Mesenteric fat pad (tissue), 1 donor: ENCODE data around the gene RELA. TPM values are rescaled to one million over a fixed set of nuclear protein-coding genes. Genes with fewer than 3 reads are reported as not detected.

ENCODE experiments used
- DNase-seq: peaks from one replicate; pipeline ENCODE4 v3.0.0-alpha.2; 2020; ENCODE audit warnings: low spot score
- microRNA-seq: library from miRNA; unstranded; fragments of <30 nt; microRNA quantifications from one replicate; pipeline ENCODE4 v1.2.0, GENCODE V29; 2020; ENCODE audit warnings: borderline number of aligned reads
- total RNA-seq: library from RNA; stranded (reverse); fragmentation: NEBNext Ultra II Directional; extraction: Animal tissue kit (Norgen Biotek cat#: 25700); gene quantifications from one replicate; pipeline ENCODE4 v1.2.1, GENCODE V29; 2021
- donor health status: DM: yes; HTN: yes; CAD: no.

Gene RELA
- total RNA-seq, 1 donor from 2014 or later, result 80.0 TPM

GRCh38 chr11:65615229-65615949 is 47.3 kb downstream of the RELA start, which contains the start of gene PCNX3:
Gene PCNX3 (plus strand): TSS chr11:65615776. CDS start chr11:65616312, 536 bp downstream.
- peak; percentile 100 for DNase-seq

GRCh38 chr11:65613091-65613928 is 49.4 kb downstream of the RELA start:
- no peak for DNase-seq

GRCh38 chr11:65612691-65613090 is 50.0 kb downstream of the RELA start:
- DNase-seq, result no peak

GRCh38 chr11:65611758-65612603 is 50.7 kb downstream of the RELA start:
- no peak for DNase-seq

GRCh38 chr11:65611028-65611757 is 51.5 kb downstream of the RELA start:
- DNase-seq, result no peak

- DNase-seq, result no peak
Measured at GRCh38 chr11:65610404-65610803, 52.3 kb downstream of the RELA start.

- DNase-seq, result no peak
Measured at GRCh38 chr11:65609665-65610064, 53.1 kb downstream of the RELA start.

GRCh38 chr11:65609229-65609628 is 53.5 kb downstream of the RELA start:
- no peak for DNase-seq

GRCh38 chr11:65607614-65608426 is 54.9 kb downstream of the RELA start:
- no peak for DNase-seq

GRCh38 chr11:65606876-65607613 is 55.7 kb downstream of the RELA start:
- DNase-seq, result peak; percentile 96

- no peak for DNase-seq
Measured at GRCh38 chr11:65604258-65604657, 58.5 kb downstream of the RELA start.

Small RNAs within 50 kb of the gene (microRNA-seq; reads per million reads assigned to microRNA genes)
- gene MIR4489 (not detected), gene MIR4690 (not detected)

Other genes starting within 250 kb of the RELA start
- 1,527 TPM for gene NEAT1, start 240.1 kb downstream of the RELA start, total RNA-seq
- 11,495 TPM for gene MALAT1, start 163.9 kb downstream of the RELA start, total RNA-seq
- 87.0 TPM for gene SCYL1, start 137.8 kb downstream of the RELA start, total RNA-seq
- 91.9 TPM for gene LTBP3, start 104.6 kb downstream of the RELA start, total RNA-seq
- gene ZNRD2, start 92.4 kb downstream of the RELA start, total RNA-seq, result 34.9 TPM
- gene FAM89B, start 90.4 kb downstream of the RELA start, total RNA-seq, result 37.4 TPM
- gene EHBP1L1, start 86.9 kb downstream of the RELA start, total RNA-seq, result 78.6 TPM
- gene KCNK7, start 67.1 kb downstream of the RELA start, total RNA-seq, result 1.5 TPM
- 67.6 TPM for gene MAP3K11, start 48.7 kb downstream of the RELA start, total RNA-seq
- 30.6 TPM for gene PCNX3, start 47.1 kb downstream of the RELA start, total RNA-seq
- 54.5 TPM for gene SIPA1, start 24.8 kb downstream of the RELA start, total RNA-seq
- gene KAT5, start 49.3 kb upstream of the RELA start, total RNA-seq, result 49.9 TPM
- 71.8 TPM for gene RNASEH2C, start 57.9 kb upstream of the RELA start, total RNA-seq
- 51.8 TPM for gene AP5B1, start 118.1 kb upstream of the RELA start, total RNA-seq
- not detected for gene OVOL1, start 124.1 kb upstream of the RELA start, total RNA-seq
- not detected for gene SNX32, start 171.0 kb upstream of the RELA start, total RNA-seq
- 818 TPM for gene CFL1, start 195.3 kb upstream of the RELA start, total RNA-seq
- 38.0 TPM for gene MUS81, start 197.5 kb upstream of the RELA start, total RNA-seq
- gene EFEMP2, start 209.9 kb upstream of the RELA start, total RNA-seq, result 87.7 TPM
- gene CTSW, start 216.9 kb upstream of the RELA start, total RNA-seq, result 1.3 TPM
- 46.5 TPM for gene FIBP, start 225.6 kb upstream of the RELA start, total RNA-seq
- gene CCDC85B, start 227.8 kb upstream of the RELA start, total RNA-seq, result 26.0 TPM
- 58.3 TPM for gene FOSL1, start 237.5 kb upstream of the RELA start, total RNA-seq